ENCODE results near the gene MPLKIP. TPM values are rescaled to one million over a fixed set of nuclear protein-coding genes. Genes with fewer than 3 reads are reported as not detected.
"Not testable (repeated sequence)": the region's sequence is repeated elsewhere in the genome, so short reads cannot be mapped to it uniquely, and the experiment has no call there.

The MPLKIP gene
- polyA plus RNA-seq, 2 of the 4 experiments (the other 2 are of a cell fraction), result 32.2 to 46.0 TPM

GRCh38 chr7:40147371-40148246 is 13.2 kb upstream of the MPLKIP start (continued):
- TF ChIP-seq E2F6 (IDR thresholded peaks at IDR 0.05; ENCODE audit: borderline replicate concordance, low read depth), result no peak
- no peak for TF ChIP-seq MAFK (IDR thresholded peaks at IDR 0.05; ENCODE audit: partially characterized antibody)
- no peak for TF ChIP-seq MYC (IDR thresholded peaks at IDR 0.05; ENCODE audit: borderline replicate concordance, low read length)
- TF ChIP-seq FOXS1 (CRISPR knock-in tag; IDR thresholded peaks at IDR 0.05), result no peak
- no peak for TF ChIP-seq HES2 (IDR thresholded peaks at IDR 0.05)

DNA sequence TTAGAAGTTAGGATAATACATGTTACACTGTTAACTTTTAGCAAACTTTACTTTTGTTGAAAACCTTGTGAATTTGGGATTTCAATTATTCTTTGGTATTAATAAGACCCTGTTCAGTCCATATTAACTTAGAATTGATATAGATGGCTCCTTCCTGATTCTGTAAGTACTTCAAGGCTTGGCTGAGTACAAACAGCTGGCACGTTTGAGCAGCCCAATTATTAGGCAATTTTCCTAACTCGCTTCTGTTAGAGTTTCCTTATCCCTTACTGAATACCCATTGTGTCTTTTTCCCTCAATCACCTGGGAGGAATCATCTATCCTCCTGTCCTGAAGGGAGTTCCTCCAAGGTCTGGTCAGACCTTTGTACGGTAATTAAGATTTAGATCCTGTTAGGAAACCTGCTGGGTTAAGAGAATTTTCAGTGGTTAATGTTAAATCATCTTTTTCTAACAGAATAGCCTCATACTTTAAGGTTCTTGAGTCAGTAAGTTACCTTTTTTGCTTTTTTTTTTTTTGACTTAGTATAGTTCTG is 11.2 kb upstream of the MPLKIP start:
- H3K4me3 ChIP-seq; POLR2A ChIA-PET; H3K4me2 ChIP-seq; CTCF ChIA-PET; FAIRE-seq; ATAC-seq; H3K4me1 ChIP-seq; H3K9me3 ChIP-seq; H3K27ac ChIP-seq; DNase-seq (ENCODE audit: low read depth in 1 of 2, low spot score in 1 of 2): not testable (repeated sequence)
- WGBS (ENCODE audit: missing lambda C conversion rate), result 20% methylated on average over 3 of the region's 3 CpGs

GRCh38 chr7:40141916-40142315 is 7.5 kb upstream of the MPLKIP start:
- DNase-seq (ENCODE audit: low read depth in 1 of 2, low spot score in 1 of 2); CTCF ChIA-PET; FAIRE-seq; ATAC-seq; H3K4me2 ChIP-seq; H3K4me1 ChIP-seq; H3K27ac ChIP-seq; H3K9me3 ChIP-seq; POLR2A ChIA-PET; H3K4me3 ChIP-seq: not testable (repeated sequence)
- 37% methylated on average over 5 of the region's 5 CpGs for WGBS (ENCODE audit: missing lambda C conversion rate)

GRCh38 chr7:40139891-40140290 is 5.5 kb upstream of the MPLKIP start:
- H3K4me1 ChIP-seq; H3K4me2 ChIP-seq; FAIRE-seq; ATAC-seq; H3K27ac ChIP-seq; H3K4me3 ChIP-seq; CTCF ChIA-PET; H3K9me3 ChIP-seq; DNase-seq (ENCODE audit: low read depth in 1 of 2, low spot score in 1 of 2); POLR2A ChIA-PET: not testable (repeated sequence)
- WGBS (ENCODE audit: missing lambda C conversion rate), result 84% methylated on average over 13 of the region's 13 CpGs

DNA sequence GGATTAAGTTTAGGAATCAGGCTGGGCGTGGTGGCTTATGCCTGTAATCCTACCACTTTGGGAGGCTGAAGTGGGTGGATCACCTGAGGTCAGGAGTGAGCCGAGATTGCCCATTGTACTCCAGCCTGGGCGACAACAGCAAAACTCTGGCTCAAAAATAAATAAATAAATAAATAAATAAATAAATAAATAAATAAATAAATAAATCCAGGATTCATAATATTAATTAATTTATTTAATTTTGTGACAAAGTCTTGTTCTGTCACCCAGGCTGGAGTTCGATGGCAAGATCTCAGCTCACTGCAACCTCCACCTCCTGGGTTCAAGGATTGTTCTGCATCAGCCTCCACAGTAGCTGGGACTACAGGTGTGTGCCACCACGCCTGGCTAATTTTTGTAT is 4.6 kb upstream of the MPLKIP start:
- CTCF ChIA-PET, result interaction anchor here (0.7 kb wide), 1 partner anchor 1838 kb away, joined by 3 read pairs; no protein-coding TSS in a partner anchor
- no peaks in the 10 kb centered on the region for H3K9me3 ChIP-seq
- no peak overlapping the region for H3K4me3 ChIP-seq
- TF ChIP-seq ZC3H11A (IDR thresholded peaks at IDR 0.05) (peak; percentile 94), MAZ (IDR thresholded peaks at IDR 0.05; ENCODE audit: borderline replicate concordance, low read depth, low read length) (no peak), CBX8 (IDR thresholded peaks at IDR 0.05) (no peak), MYC (IDR thresholded peaks at IDR 0.05; ENCODE audit: borderline replicate concordance, low read length) (no peak), FOSL2 (IDR thresholded peaks at IDR 0.05) (no peak), FOSL2 (CRISPR knock-in tag; IDR thresholded peaks at IDR 0.05) (no peak), EP300 (IDR thresholded peaks at IDR 0.05) (no peak)
- TF ChIP-seq, protein P1, sequence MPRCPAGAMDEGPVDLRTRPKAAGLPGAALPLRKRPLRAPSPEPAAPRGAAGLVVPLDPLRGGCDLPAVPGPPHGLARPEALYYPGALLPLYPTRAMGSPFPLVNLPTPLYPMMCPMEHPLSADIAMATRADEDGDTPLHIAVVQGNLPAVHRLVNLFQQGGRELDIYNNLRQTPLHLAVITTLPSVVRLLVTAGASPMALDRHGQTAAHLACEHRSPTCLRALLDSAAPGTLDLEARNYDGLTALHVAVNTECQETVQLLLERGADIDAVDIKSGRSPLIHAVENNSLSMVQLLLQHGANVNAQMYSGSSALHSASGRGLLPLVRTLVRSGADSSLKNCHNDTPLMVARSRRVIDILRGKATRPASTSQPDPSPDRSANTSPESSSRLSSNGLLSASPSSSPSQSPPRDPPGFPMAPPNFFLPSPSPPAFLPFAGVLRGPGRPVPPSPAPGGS (IDR thresholded peaks at IDR 0.05), result no peak
- no peak overlapping the region for H3K4me2 ChIP-seq
- 43% methylated on average over 5 of the region's 5 CpGs for WGBS (ENCODE audit: missing lambda C conversion rate)
- ATAC-seq (no peak), DNase-seq (ENCODE audit: low read depth in 1 of 2, low spot score in 1 of 2) (no peak), FAIRE-seq (no peak)
- POLR2A ChIA-PET, result no interaction called here
- no peak overlapping the region for H3K27ac ChIP-seq
- H3K4me1 ChIP-seq, result no peaks in the 10 kb centered on the region

Measured in A549 (cell line).